Endodermal cell (in vitro differentiated cells): ENCODE data around the gene CLCN1. TPM values are rescaled to one million over a fixed set of nuclear protein-coding genes. Genes with fewer than 3 reads are reported as not detected.

Experiments
- DNase-seq: peaks from one replicate; pipeline ENCODE4 v3.0.0-alpha.2; 2017
- H3K27ac ChIP-seq: 2 replicates; pipeline ENCODE4 v1.5.1; 2013; ENCODE audit warnings: mild to moderate bottlenecking, low read depth, low read length, moderate library complexity
- H3K27me3 ChIP-seq: 2 replicates; pipeline ENCODE4 v1.6.1; 2013; ENCODE audit warnings: mild to moderate bottlenecking, low read length, moderate library complexity; ENCODE audit not compliant: insufficient read depth, control insufficient read depth, poor library complexity, severe bottlenecking
- H3K36me3 ChIP-seq: 2 replicates; pipeline ENCODE4 v1.7.0; 2013; ENCODE audit warnings: mild to moderate bottlenecking, low read length, moderate library complexity; ENCODE audit not compliant: control insufficient read depth, insufficient read depth
- H3K4me1 ChIP-seq: one replicate; pipeline ENCODE4 v1.7.0; 2013; ENCODE audit warnings: low read length; ENCODE audit not compliant: control insufficient read depth, insufficient read depth
- H3K4me3 ChIP-seq: 2 replicates; pipeline ENCODE4 v1.5.1; 2013; ENCODE audit warnings: mild to moderate bottlenecking, low read length, moderate library complexity
- H3K9ac ChIP-seq: 2 replicates; pipeline ENCODE4 v1.6.1; 2013; ENCODE audit warnings: mild to moderate bottlenecking, low read length, moderate library complexity; ENCODE audit not compliant: poor library complexity, severe bottlenecking; ENCODE audit errors: extremely low read depth
- H3K9me3 ChIP-seq: 2 replicates; pipeline ENCODE4 v1.6.1; 2013; ENCODE audit warnings: mild to moderate bottlenecking, low read length, moderate library complexity; ENCODE audit not compliant: control insufficient read depth
- H3K27ac Mint-ChIP-seq: 2 replicates; pipeline ENCODE4 v1.8.0; 2020; ENCODE audit warnings: mixed read lengths
- H3K27me3 Mint-ChIP-seq: 2 replicates; pipeline ENCODE4 v1.8.0; 2021; ENCODE audit warnings: mild to moderate bottlenecking, mixed read lengths; ENCODE audit not compliant: insufficient read depth
- H3K36me3 Mint-ChIP-seq: 2 replicates; pipeline ENCODE4 v1.8.0; 2020; ENCODE audit warnings: low read depth, mixed read lengths
- H3K4me1 Mint-ChIP-seq: 2 replicates; pipeline ENCODE4 v1.8.0; 2020; ENCODE audit warnings: mixed read lengths
- H3K4me3 Mint-ChIP-seq: 2 replicates; pipeline ENCODE4 v1.8.0; 2020; ENCODE audit warnings: mild to moderate bottlenecking, moderate library complexity, mixed read lengths
- H3K9me3 Mint-ChIP-seq: 2 replicates; pipeline ENCODE4 v1.8.0; 2020; ENCODE audit warnings: mild to moderate bottlenecking, mixed read lengths
- CTCF ChIP-seq: fragments of 200-600 bp; sonication (generic); conservative IDR thresholded peaks from 2 replicates; pipeline ENCODE4 v1.5.0; 2021; ENCODE audit warnings: antibody characterized with exemption, mild to moderate bottlenecking
- WGBS, 2 experiments: methylation state at CpG; one replicate each; pipeline versions ENCODE4 v1.1.5 to v1.1.7; 2013; ENCODE audit warnings: missing lambda C conversion rate in 2 of 2, mixed read lengths in 1 of 2; ENCODE audit not compliant: insufficient coverage in 1 of 2, insufficient read length in 1 of 2; 5-methylcytosine and 5-hydroxymethylcytosine counted together
- total RNA-seq, 2 donors: library from RNA; stranded (reverse); fragmentation: NEBNext Ultra II Directional in 1 of 2; extraction: Animal tissue kit (Norgen Biotek cat#: 25700) in 1 of 2; gene quantifications; 2 replicates in 1 of 2; 3 replicates in 1 of 2; pipeline ENCODE4 v1.2.1, GENCODE V29; 2021

The CLCN1 gene
- total RNA-seq, 2 donors from 2014 or later, result 0.53 TPM; not detected in 1

- H3K9me3 ChIP-seq, result no peaks in the 10 kb centered on the region
- Mint-ChIP-seq H3K36me3 (no peaks in the 10 kb centered on the region), H3K27me3 (no peaks in the 10 kb centered on the region), H3K27ac (no peak overlapping the region), H3K9me3 (no peaks in the 10 kb centered on the region), H3K4me3 (no peak overlapping the region), H3K4me1 (peaks cover 29% of the 10 kb centered on the region)
- WGBS, 2 experiments, result 83 to 84% methylated on average over 4 to 5 of the region's 5 CpGs
- no peak overlapping the region for H3K27ac ChIP-seq
- no peak overlapping the region for H3K4me3 ChIP-seq
- no peaks in the 10 kb centered on the region for H3K36me3 ChIP-seq
- TF ChIP-seq CTCF, result no peak
- H3K27me3 ChIP-seq, result no peaks in the 10 kb centered on the region
- no peak overlapping the region for H3K9ac ChIP-seq
- DNase-seq, result peak; percentile 33
- peaks cover 3% of the 10 kb centered on the region for H3K4me1 ChIP-seq
These were observed 58.6 kb downstream of the CLCN1 start for GRCh38 chr7:143374561-143374960.

- H3K27ac ChIP-seq, result no peak overlapping the region
- H3K9me3 ChIP-seq, result no peaks in the 10 kb centered on the region
- TF ChIP-seq CTCF, result no peak
- no peak overlapping the region for H3K4me3 ChIP-seq
- H3K4me3 Mint-ChIP-seq, result no peak overlapping the region
- H3K4me1 ChIP-seq, result no peaks in the 10 kb centered on the region
- H3K9me3 Mint-ChIP-seq, result no peaks in the 10 kb centered on the region
- H3K9ac ChIP-seq, result no peak overlapping the region
- peak; percentile 48 for DNase-seq
- peaks cover 27% of the 10 kb centered on the region for H3K4me1 Mint-ChIP-seq
- H3K36me3 ChIP-seq, result no peaks in the 10 kb centered on the region
- no peaks in the 10 kb centered on the region for H3K27me3 Mint-ChIP-seq
- no peaks in the 10 kb centered on the region for H3K27me3 ChIP-seq
- no peak overlapping the region for H3K27ac Mint-ChIP-seq
- WGBS, 2 experiments, result 92 to 93% methylated on average over 4 to 7 of the region's 7 CpGs
- no peaks in the 10 kb centered on the region for H3K36me3 Mint-ChIP-seq
These were observed 59.6 kb downstream of the CLCN1 start for GRCh38 chr7:143375298-143376034.

- Histone ChIP-seq H3K9me3 (no peaks in the 10 kb centered on the region), H3K27me3 (no peaks in the 10 kb centered on the region), H3K4me3 (no peak overlapping the region), H3K36me3 (no peaks in the 10 kb centered on the region), H3K9ac (no peak overlapping the region), H3K27ac (no peak overlapping the region), H3K4me1 (no peaks in the 10 kb centered on the region)
- no peaks in the 10 kb centered on the region for H3K9me3 Mint-ChIP-seq
- no peak overlapping the region for H3K27ac Mint-ChIP-seq
- no peaks in the 10 kb centered on the region for H3K36me3 Mint-ChIP-seq
- H3K4me1 Mint-ChIP-seq, result peaks cover 25% of the 10 kb centered on the region
- DNase-seq, result peak; percentile 56
- no peak overlapping the region for H3K4me3 Mint-ChIP-seq
- H3K27me3 Mint-ChIP-seq, result no peaks in the 10 kb centered on the region
- no peak for TF ChIP-seq CTCF
- 88 to 89% methylated on average over 3 to 5 of the region's 5 CpGs for WGBS, 2 experiments
These were observed 60.5 kb downstream of the CLCN1 start for GRCh38 chr7:143376396-143376795.
